HEK293 (cell line): Measurements from ENCODE around the gene ZFR.

ENCODE experiments used
- KLF8 ChIP-seq: fragments of 450-650 bp; formaldehyde crosslinking; IDR thresholded peaks from 2 replicates; pipeline ENCODE4 v1.5.1; 2016; ENCODE audit warnings: missing biosample characterization, missing genetic modification characterization
- ZNF24 ChIP-seq: fragments of 450-650 bp; formaldehyde crosslinking; IDR thresholded peaks from 2 replicates; pipeline ENCODE4 v1.5.1; 2016; ENCODE audit warnings: missing biosample characterization, missing genetic modification characterization
- ZNF660 ChIP-seq: fragments of 450-650 bp; IDR thresholded peaks from 2 replicates; pipeline ENCODE4 v1.5.1; 2018; ENCODE audit warnings: missing biosample characterization, mild to moderate bottlenecking, missing genetic modification characterization
- TF ChIP-seq, protein P1 (sequence below): fragments of 450-650 bp; formaldehyde crosslinking; optimal IDR thresholded peaks from 2 replicates; pipeline ENCODE3; 2016; ENCODE audit warnings: missing biosample characterization, mild to moderate bottlenecking, missing genetic modification characterization

DNA sequence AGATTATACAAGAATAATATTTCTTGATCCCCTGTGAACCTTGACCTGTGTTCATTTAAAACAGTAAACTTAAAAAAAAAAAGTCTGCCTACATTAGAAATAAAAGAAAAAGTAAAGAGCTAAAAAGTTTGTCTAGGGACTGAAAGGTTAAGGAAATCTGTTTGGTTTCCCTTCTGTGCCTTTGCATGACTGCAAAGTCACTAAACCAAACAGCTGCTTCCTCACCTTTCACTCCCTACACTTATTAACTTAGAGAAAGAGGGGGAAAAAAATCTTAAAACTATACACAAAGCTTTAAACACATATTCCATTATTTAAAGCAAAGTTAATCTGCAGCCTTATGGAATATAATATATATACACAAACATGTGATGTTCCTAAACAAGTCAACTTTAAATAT lies 65.1 kb downstream of the ZFR start:
- TF ChIP-seq, protein P1, sequence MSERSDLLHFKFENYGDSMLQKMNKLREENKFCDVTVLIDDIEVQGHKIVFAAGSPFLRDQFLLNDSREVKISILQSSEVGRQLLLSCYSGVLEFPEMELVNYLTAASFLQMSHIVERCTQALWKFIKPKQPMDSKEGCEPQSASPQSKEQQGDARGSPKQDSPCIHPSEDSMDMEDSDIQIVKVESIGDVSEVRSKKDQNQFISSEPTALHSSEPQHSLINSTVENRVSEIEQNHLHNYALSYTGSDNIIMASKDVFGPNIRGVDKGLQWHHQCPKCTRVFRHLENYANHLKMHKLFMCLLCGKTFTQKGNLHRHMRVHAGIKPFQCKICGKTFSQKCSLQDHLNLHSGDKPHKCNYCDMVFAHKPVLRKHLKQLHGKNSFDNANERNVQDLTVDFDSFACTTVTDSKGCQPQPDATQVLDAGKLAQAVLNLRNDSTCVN (tag by site-specific recombination): no peak
- TF ChIP-seq ZNF660 (tag by site-specific recombination) (no peak), ZNF24 (tag by site-specific recombination) (no peak), KLF8 (tag by site-specific recombination) (no peak)
